ENCODE data around the gene KCNK3. TPM values are rescaled to one million over a fixed set of nuclear protein-coding genes. Genes with fewer than 3 reads are reported as not detected.

Gene KCNK3
- polyA plus RNA-seq, 1 donor from 2014 or later = 12.9 TPM

DNA sequence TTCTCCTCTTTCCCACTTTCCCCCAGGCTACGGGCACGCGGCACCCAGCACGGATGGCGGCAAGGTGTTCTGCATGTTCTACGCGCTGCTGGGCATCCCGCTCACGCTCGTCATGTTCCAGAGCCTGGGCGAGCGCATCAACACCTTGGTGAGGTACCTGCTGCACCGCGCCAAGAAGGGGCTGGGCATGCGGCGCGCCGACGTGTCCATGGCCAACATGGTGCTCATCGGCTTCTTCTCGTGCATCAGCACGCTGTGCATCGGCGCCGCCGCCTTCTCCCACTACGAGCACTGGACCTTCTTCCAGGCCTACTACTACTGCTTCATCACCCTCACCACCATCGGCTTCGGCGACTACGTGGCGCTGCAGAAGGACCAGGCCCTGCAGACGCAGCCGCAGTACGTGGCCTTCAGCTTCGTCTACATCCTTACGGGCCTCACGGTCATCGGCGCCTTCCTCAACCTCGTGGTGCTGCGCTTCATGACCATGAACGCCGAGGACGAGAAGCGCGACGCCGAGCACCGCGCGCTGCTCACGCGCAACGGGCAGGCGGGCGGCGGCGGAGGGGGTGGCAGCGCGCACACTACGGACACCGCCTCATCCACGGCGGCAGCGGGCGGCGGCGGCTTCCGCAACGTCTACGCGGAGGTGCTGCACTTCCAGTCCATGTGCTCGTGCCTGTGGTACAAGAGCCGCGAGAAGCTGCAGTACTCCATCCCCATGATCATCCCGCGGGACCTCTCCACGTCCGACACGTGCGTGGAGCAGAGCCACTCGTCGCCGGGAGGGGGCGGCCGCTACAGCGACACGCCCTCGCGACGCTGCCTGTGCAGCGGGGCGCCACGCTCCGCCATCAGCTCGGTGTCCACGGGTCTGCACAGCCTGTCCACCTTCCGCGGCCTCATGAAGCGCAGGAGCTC, 35.4 kb downstream of the KCNK3 start:
- Histone ChIP-seq H3K36me3 (ENCODE audit: insufficient read depth, low read length) (no peaks in the 10 kb centered on the region), H4K20me1 (ENCODE audit: insufficient read depth) (no peaks in the 10 kb centered on the region), H3K27me3 (ENCODE audit: insufficient read depth, low read depth, low read length) (no peaks in the 10 kb centered on the region), H3K9me2 (ENCODE audit: insufficient read depth, low read length) (no peaks in the 10 kb centered on the region), H3K9ac (ENCODE audit: low read length) (no peak overlapping the region), H2AFZ (ENCODE audit: low read depth, low read length) (no peak overlapping the region), H3K9me3 (ENCODE audit: low read length) (no peaks in the 10 kb centered on the region), H3K4me3 (ENCODE audit: low read length) (no peak overlapping the region), H3K79me2 (replicated peaks; ENCODE audit: insufficient read depth, low read length) (no peaks in the 10 kb centered on the region), H3K4me2 (ENCODE audit: low read length) (no peak overlapping the region), H3F3A (ENCODE audit: insufficient read depth, low read length, poor library complexity, severe bottlenecking) (no peaks in the 10 kb centered on the region), H3K27ac (ENCODE audit: low read length) (no peak overlapping the region)
- TF ChIP-seq, protein P1, sequence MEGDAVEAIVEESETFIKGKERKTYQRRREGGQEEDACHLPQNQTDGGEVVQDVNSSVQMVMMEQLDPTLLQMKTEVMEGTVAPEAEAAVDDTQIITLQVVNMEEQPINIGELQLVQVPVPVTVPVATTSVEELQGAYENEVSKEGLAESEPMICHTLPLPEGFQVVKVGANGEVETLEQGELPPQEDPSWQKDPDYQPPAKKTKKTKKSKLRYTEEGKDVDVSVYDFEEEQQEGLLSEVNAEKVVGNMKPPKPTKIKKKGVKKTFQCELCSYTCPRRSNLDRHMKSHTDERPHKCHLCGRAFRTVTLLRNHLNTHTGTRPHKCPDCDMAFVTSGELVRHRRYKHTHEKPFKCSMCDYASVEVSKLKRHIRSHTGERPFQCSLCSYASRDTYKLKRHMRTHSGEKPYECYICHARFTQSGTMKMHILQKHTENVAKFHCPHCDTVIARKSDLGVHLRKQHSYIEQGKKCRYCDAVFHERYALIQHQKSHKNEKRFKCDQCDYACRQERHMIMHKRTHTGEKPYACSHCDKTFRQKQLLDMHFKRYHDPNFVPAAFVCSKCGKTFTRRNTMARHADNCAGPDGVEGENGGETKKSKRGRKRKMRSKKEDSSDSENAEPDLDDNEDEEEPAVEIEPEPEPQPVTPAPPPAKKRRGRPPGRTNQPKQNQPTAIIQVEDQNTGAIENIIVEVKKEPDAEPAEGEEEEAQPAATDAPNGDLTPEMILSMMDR (IDR thresholded peaks at IDR 0.05; ENCODE audit: poor library complexity, severe bottlenecking) = no peak
- TF ChIP-seq EP300 (conservative IDR thresholded peaks at IDR 0.05; ENCODE audit: poor library complexity, severe bottlenecking) (no peak), RAD21 (conservative IDR thresholded peaks at IDR 0.05) (no peak), REST (IDR thresholded peaks at IDR 0.05; ENCODE audit: borderline replicate concordance) (no peak), TAF1 (IDR thresholded peaks at IDR 0.05; ENCODE audit: low read depth) (no peak), SMC3 (conservative IDR thresholded peaks at IDR 0.05; ENCODE audit: poor library complexity) (no peak), MXI1 (conservative IDR thresholded peaks at IDR 0.05; ENCODE audit: poor library complexity, severe bottlenecking) (no peak), EZH2 (IDR thresholded peaks at IDR 0.05; ENCODE audit: borderline replicate concordance, insufficient read depth, low read length, poor library complexity, severe bottlenecking) (no peak), POLR2AphosphoS5 (IDR thresholded peaks at IDR 0.05) (no peak)

DNA sequence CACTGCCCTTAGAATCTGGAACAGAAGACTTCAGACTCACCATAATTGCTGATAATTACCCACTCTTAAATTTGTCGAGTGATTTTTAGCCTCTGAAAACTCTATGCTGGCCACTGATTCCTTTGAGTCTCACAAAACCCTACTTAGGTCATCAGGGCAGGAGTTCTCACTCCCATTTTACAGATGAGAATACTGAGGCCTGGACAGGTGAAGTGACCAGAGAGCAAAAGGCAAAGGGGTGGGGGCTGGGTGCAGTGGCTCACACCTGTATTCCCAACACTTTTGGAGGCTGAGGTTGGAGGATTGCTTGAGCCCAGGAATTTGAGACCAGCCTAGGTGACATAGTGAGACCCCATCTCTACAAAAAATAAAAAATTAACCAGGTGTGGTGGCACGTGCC, 36.8 kb downstream of the KCNK3 start:
- Histone ChIP-seq H3K4me2 (ENCODE audit: low read length) (no peak overlapping the region), H3K9me3 (ENCODE audit: low read length) (no peaks in the 10 kb centered on the region), H3K27me3 (ENCODE audit: insufficient read depth, low read depth, low read length) (no peaks in the 10 kb centered on the region), H3K36me3 (ENCODE audit: insufficient read depth, low read length) (no peaks in the 10 kb centered on the region), H3K9me2 (ENCODE audit: insufficient read depth, low read length) (no peaks in the 10 kb centered on the region), H4K20me1 (ENCODE audit: insufficient read depth) (no peaks in the 10 kb centered on the region), H3F3A (ENCODE audit: insufficient read depth, low read length, poor library complexity, severe bottlenecking) (no peaks in the 10 kb centered on the region), H3K4me3 (ENCODE audit: low read length) (no peak overlapping the region), H2AFZ (ENCODE audit: low read depth, low read length) (no peak overlapping the region), H3K9ac (ENCODE audit: low read length) (no peak overlapping the region), H3K27ac (ENCODE audit: low read length) (no peak overlapping the region), H3K79me2 (replicated peaks; ENCODE audit: insufficient read depth, low read length) (no peaks in the 10 kb centered on the region)
- TF ChIP-seq SMC3 (conservative IDR thresholded peaks at IDR 0.05; ENCODE audit: poor library complexity) = no peak
- no peak for TF ChIP-seq REST (IDR thresholded peaks at IDR 0.05; ENCODE audit: borderline replicate concordance)
- TF ChIP-seq MXI1 (conservative IDR thresholded peaks at IDR 0.05; ENCODE audit: poor library complexity, severe bottlenecking) = no peak
- TF ChIP-seq TAF1 (IDR thresholded peaks at IDR 0.05; ENCODE audit: low read depth) = no peak
- TF ChIP-seq RAD21 (conservative IDR thresholded peaks at IDR 0.05) = no peak
- no peak for TF ChIP-seq EP300 (conservative IDR thresholded peaks at IDR 0.05; ENCODE audit: poor library complexity, severe bottlenecking)
- no peak for TF ChIP-seq POLR2AphosphoS5 (IDR thresholded peaks at IDR 0.05)
- TF ChIP-seq, protein P1 (IDR thresholded peaks at IDR 0.05; ENCODE audit: poor library complexity, severe bottlenecking) = no peak
- no peak for TF ChIP-seq EZH2 (IDR thresholded peaks at IDR 0.05; ENCODE audit: borderline replicate concordance, insufficient read depth, low read length, poor library complexity, severe bottlenecking)
